GM19438 (cell line): ENCODE data around the gene RARG.

Experiments used
- ATAC-seq: cut with Tn5 transposase; IDR thresholded peaks from one replicate; pipeline ENCODE4 v1.9.1; 2021; ENCODE audit warnings: low read depth; ENCODE audit not compliant: unreplicated experiment

RARG gene

GRCh38 chr12:53224897-53225634, 6.9 kb downstream of the RARG start:
- no peak for ATAC-seq

- no peak for ATAC-seq
Measured at GRCh38 chr12:53224061-53224896, 7.7 kb downstream of the RARG start.

- ATAC-seq, result no peak
Measured at GRCh38 chr12:53223389-53224060, 8.5 kb downstream of the RARG start.

DNA sequence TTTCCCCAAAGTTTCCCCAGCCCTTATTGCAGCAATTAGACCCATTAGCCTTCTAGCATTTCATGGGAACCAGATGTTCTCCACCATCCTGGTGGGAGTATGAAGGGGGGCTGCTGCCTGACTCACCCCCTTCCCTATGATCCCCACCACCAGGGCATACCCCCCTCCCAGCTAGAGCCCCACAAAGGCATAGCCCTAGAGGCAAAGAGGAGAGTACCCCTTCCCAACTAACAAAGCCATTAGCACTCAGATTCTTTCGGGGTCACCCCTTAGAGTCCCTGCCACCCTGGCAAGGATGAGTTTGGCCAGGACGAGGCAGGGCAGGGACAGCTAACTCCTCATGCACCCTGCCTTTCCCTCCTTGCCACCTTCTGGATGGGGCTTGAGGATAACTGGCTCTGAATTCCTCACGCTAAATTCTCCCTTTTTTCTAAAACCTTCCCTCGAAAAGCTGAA, 9.2 kb downstream of the RARG start:
- no peak for ATAC-seq

DNA sequence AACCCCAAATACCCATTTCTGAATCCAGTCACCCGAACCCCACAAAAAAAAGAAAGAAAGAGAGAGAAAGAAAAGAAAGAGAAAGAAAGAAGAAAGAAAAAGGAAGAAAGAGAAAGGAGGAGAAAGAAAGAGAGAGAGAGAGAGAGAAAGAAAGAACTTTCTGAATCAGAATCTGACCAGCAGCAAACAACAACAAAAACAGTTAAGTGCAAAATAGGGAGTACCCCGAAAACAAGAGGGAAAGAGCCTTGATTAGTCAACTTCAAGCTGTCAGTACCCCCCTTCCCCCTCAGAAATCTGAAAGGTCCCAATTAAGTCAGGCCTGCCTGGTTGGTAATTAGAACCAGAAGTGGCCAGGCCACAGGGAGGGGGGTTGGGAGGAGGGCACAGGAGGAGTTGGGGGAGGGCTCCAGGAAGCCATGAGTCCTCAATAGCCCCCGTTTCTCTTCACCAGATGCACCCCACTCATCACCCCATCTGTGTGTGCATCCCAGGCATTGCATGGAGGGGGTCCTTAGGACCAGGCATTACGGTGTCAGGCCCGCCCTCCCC, 9.8 kb downstream of the RARG start:
- ATAC-seq, result no peak

- ATAC-seq, result no peak
Measured at GRCh38 chr12:53221203-53222080, 10.6 kb downstream of the RARG start.

GRCh38 chr12:53220694-53221202, 11.3 kb downstream of the RARG start:
- ATAC-seq, result peak; percentile 56

DNA sequence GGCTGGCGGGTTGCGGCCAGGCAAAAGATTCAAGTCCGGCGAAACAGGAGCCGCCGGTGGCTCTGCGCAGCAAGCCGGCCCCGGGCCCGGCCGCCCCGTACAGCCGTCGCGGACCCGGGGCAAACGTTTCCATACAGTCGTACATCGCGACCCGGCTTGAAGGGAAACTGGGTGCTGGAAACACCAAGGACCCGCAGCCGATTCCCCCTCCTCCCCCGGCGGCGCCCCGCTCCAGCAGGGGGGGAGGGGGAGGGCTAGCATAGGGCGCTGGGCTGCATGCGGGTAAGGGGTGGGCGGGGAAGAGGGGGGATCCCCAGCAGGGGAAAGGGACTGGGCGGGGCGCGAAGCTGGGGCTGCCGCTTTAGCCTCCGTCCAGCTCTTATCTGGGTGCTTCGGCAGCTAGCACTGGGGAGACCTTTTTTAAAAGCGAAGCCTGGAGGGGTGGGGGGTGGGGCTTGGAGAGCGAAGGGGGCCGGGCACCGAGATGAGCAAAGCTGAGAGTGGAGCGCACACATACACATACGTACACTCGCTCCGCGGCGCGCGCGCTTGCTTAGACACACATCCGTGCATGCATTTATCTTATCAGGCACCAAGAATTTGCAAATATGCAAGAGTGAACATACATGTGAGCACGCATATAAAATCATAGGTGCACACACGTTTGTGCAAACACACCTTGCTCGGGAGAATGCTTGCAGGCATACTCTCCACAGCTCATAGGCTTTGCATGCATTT, 11.9 kb downstream of the RARG start:
- peak; percentile 39 for ATAC-seq

DNA sequence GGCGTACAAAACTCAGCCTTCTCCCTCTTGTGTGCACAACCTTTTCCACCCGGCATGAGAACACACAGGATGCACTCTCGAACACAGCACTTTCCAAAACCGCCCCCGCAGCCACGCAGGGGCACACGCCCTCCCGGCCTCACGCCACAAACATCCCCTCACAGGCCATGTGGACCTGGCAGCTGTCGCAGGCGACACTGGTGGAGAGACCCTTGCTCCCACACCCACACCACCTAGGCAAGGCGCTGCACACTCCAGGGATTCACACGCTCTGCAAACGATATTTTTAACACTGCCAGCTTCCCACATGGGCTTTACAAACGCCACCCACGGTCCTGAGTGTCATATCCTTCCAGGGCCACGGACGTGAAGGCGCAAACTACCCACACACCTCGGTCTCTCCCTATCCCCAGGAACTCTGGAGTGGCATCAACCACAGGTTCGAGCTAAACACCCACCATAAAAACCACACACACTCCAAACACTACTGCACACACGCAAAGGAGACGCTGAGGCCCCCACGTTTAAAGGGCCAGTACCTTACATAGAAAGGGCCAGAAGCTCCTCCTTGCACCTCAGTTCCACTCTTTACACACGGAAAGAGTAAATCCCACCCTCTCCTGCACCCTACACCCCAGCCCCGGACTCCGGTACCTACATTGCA, 12.6 kb downstream of the RARG start:
- ATAC-seq, result no peak

GRCh38 chr12:53218551-53219291, 13.3 kb downstream of the RARG start:
- ATAC-seq, result no peak

DNA sequence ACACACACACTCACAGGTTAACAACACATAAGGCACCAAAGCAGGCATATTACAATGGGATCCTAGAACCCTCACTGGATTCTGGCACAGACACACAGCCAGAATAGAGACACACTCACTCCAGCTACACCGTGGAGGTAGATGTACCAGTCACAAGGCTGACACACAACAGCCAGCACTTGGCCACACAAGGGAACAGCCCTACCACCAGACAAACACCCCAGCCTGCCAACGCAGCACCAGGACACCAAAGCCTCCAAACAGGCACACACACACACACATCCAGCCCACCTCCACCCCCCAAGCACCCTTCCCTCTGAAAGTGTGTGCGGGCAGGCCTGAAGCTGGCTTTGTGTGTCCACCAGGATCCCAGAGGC, 14.1 kb downstream of the RARG start:
- ATAC-seq, result no peak

- no peak for ATAC-seq
Measured at GRCh38 chr12:53217051-53217930, 14.7 kb downstream of the RARG start.

GRCh38 chr12:53215497-53215896, 16.5 kb downstream of the RARG start:
- ATAC-seq, result no peak

DNA sequence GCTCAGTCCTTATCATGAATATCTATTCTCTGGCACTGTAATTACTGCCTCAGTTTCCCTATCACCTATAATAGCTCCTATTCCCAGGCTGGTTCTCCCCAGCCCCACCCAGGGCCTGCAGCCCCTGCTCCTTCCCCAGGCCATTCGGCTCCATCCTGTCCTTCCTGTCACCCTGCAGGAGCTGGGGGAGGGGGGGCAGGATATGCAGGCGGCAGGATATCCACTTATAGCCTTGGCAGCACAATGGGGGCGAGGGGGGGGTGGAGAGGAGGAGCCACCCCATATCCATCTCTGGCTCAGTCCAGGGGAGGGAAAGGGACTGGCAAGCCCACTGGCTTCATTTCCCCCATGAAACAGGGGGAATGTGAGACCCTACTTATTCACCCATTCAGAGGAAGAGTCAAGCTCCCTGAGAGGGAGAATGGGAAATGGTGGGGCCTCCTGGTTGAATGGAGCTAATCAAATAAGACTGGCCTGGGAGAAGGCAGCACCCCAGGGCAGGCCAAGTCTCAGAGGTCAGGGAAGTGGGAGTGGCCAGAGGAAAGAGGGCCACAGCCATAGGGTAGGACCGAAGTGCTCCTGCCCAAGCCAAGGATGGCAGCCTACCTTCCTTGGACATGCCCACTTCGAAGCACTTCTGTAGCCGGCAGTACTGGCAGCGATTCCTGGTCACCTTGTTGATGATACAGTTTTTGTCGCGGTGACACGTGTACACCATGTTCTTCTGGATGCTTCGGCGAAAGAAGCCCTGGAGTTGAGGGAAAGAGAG, 17.1 kb downstream of the RARG start:
- ATAC-seq, result no peak

GRCh38 chr12:53214221-53214620, 17.8 kb downstream of the RARG start:
- ATAC-seq, result no peak

DNA sequence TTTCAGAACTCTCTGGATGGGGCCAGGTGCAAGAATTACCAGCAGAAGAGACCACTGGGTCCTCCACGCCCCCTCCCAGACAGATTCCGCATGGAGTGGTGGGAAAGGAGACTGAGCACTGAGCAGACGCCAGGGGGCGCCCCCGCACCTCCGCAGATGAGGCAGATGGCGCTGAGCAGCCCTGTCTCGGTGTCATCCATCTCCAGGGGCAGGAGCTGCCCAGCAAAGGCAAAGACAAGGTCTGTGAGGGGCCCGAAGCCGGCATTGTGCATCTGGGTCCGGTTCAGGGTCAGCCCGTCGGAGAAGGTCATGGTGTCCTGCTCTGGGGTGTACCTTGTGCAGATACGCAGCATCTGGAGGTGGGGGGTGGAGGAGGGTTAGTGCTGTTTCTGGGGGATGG, 18.7 kb downstream of the RARG start:
- ATAC-seq, result no peak
